HCT116 (cell line): ENCODE data around the gene HOXB7.

Source experiments
- CEBPB ChIP-seq: IDR thresholded peaks from 2 replicates; pipeline ENCODE4 v1.6.1; 2012; ENCODE audit warnings: low read depth
- CTCF ChIP-seq, 3 experiments: fragments of 200-600 bp in 1 of 3; sonication (generic) in 1 of 3; IDR thresholded peaks in 2 of 3; conservative IDR thresholded peaks in 1 of 3; 2 replicates each; pipeline ENCODE4 v1.5.1; 2012 to 2017; ENCODE audit warnings: low read depth in 2 of 3, low read length in 2 of 3, antibody characterized with exemption in 1 of 3, borderline replicate concordance in 1 of 3, control low read depth in 1 of 3, mild to moderate bottlenecking in 1 of 3, mixed read lengths in 1 of 3, mixed run types in 1 of 3, moderate library complexity in 1 of 3; ENCODE audit not compliant: insufficient read depth in 1 of 3
- ELF1 ChIP-seq: IDR thresholded peaks from 2 replicates; pipeline ENCODE4 v1.6.1; 2012; ENCODE audit warnings: low read depth, borderline replicate concordance
- EZH2 ChIP-seq: fragments of 200-600 bp; sonication (generic); IDR thresholded peaks from 2 replicates; pipeline ENCODE4 v1.6.1; 2017; ENCODE audit warnings: antibody characterized with exemption, mixed run types
- JUND ChIP-seq: IDR thresholded peaks from 2 replicates; pipeline ENCODE4 v1.6.1; 2012
- POLR2A ChIP-seq: IDR thresholded peaks from 2 replicates; pipeline ENCODE4 v1.7.0; 2011; ENCODE audit warnings: borderline replicate concordance; ENCODE audit not compliant: insufficient read depth, insufficient read length; ENCODE audit errors: extremely low read depth
- POLR2AphosphoS5 ChIP-seq: IDR thresholded peaks from 2 replicates; pipeline ENCODE4 v1.6.1; 2011; ENCODE audit warnings: mild to moderate bottlenecking, low read depth, low read length, moderate library complexity
- RAD21 ChIP-seq: IDR thresholded peaks from 2 replicates; pipeline ENCODE4 v1.6.1; 2012; ENCODE audit warnings: low read depth, mild to moderate bottlenecking
- REST ChIP-seq: IDR thresholded peaks from 2 replicates; pipeline ENCODE4 v1.6.1; 2012; ENCODE audit warnings: low read depth
- SIN3A ChIP-seq: IDR thresholded peaks from 2 replicates; pipeline ENCODE4 v1.6.1; 2012; ENCODE audit warnings: low read depth
- SP1 ChIP-seq: IDR thresholded peaks from 2 replicates; pipeline ENCODE4 v1.6.1; 2012; ENCODE audit warnings: low read depth
- YY1 ChIP-seq: IDR thresholded peaks from 2 replicates; pipeline ENCODE4 v1.6.1; 2011; ENCODE audit warnings: low read length, low read depth, moderate library complexity, mild to moderate bottlenecking; ENCODE audit not compliant: insufficient replicate concordance; ENCODE audit errors: extremely low read depth
- TF ChIP-seq, protein P1 (sequence below): IDR thresholded peaks from 2 replicates; pipeline ENCODE4 v1.6.1; 2012

DNA sequence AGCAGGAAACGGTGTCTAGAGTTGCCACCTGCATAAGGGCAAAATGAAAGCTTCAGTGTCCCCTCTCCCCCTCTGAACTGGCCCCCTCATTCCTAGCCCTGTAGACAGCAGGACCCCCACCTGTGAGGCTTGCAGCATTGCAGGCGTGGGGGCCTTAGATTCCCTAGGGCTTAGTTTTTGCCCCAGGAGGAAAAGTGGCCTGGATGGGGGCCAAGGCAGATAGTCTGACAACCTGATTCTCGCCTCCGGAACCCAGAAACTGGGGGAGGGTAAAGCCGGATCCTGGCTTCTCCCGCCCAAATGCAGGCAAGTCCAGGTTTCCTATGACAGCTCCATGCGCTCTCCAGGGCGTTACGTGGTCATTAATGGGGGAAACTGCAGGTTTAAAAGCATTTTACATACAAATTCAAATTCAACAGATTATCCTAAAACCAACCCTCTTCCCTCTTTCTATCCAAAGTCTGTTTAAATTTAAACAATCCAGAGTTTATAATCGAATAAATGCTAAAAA is 5.4 kb downstream of the HOXB7 start:
- TF ChIP-seq POLR2AphosphoS5 (no peak), EZH2 (no peak), CTCF (IDR thresholded peaks at IDR 0.05 in 2 of 3, conservative IDR thresholded peaks at IDR 0.05 in 1 of 3; ENCODE audit: borderline replicate concordance in 1 of 3, insufficient read depth in 1 of 3, low read depth in 2 of 3, low read length in 2 of 3) (no peak), RAD21 (no peak), REST (no peak), POLR2A (no peak), JUND (no peak), ELF1 (no peak), SP1 (no peak), SIN3A (no peak), CEBPB (no peak), YY1 (no peak)
- TF ChIP-seq, protein P1, sequence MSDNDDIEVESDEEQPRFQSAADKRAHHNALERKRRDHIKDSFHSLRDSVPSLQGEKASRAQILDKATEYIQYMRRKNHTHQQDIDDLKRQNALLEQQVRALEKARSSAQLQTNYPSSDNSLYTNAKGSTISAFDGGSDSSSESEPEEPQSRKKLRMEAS, result no peak
